HG03060 (cell line): ENCODE data around the gene RFTN1.
"Not testable (repeated sequence)": the region's sequence is repeated elsewhere in the genome, so short reads cannot be mapped to it uniquely, and the experiment has no call there.

Source experiments
- ATAC-seq: cut with Tn5 transposase; IDR thresholded peaks from one replicate; pipeline ENCODE4 v1.9.1; 2021; ENCODE audit warnings: low read depth, moderate number of reproducible peaks; ENCODE audit not compliant: unreplicated experiment

RFTN1 gene

DNA sequence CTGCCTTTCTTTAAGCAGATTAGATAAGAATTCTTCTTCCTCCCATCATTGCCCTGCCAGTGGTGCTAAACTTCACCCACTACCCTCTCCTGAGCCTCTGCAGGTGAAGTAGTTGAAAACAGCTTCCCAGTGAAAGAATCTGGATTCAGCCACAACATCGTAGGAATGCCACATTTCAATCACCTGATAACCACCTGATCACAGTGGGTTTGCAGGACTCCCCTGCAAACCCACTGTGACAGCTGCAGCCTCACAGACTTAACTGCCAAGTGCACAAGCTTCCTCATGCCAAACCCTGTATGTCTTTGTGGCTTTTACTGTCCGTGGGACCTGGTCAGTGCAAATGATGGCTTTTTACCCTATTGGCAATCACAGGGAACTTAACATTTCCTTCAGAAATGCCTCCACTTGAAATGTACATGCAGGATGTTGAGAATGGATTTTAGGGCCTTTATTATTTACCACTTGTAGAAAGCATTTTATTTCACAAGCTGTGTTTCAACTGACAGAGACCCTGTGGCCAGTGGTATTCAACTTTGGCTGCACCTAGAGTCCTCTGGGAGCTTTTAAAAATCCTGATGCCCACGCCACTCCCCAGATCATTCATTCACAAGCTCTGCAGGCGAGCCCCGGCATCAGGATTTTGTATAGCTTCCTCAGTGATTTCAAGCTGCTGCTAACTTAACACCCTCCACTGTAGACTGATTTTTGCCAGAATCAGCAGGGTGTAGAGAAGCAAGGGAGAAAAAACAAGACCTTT lies 199.4 kb downstream of the RFTN1 start:
- ATAC-seq, result no peak

DNA sequence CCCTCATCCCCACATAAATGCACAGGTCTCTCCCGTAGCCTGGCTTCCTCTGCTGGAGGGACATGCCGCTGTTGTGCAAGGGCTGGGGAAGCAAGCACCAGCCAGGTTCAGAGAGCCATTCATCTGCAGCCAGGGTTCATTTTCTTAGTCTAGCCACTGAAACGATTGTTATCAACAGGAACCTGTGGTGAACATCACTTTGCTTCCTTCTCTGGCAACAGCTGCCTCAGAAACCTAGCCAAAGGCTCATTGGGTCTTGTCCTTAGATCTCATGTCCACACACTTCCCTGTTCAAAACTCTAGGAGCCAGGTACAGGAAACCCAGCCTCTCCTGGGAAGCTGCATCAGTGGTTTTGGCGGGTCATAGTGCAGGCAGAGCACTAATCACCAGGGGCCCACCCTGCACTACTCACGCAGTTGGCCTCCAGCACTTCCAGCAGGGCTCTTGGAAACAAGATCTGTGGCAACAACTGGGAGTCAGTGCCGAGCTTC lies 201.5 kb downstream of the RFTN1 start:
- ATAC-seq, result no peak

DNA sequence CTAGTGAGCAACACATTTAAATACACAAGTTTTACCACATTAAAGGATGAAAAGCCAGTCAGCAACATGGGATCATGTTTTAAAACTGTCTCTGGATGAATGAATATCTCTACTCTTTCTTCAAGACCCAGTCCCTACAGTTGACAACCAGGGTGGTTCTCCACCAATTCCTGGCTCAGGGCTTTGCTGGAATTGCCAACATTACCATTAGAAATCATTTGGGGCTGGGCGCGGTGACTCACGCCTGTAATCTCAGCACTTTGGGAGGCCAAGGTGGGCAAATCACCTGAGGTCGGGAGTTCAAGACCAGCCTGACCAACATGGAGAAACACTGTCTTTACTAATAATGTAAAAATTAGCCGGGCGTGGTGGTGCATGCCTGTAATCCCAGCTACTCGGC lies 203.0 kb downstream of the RFTN1 start:
- not testable (repeated sequence) for ATAC-seq

DNA sequence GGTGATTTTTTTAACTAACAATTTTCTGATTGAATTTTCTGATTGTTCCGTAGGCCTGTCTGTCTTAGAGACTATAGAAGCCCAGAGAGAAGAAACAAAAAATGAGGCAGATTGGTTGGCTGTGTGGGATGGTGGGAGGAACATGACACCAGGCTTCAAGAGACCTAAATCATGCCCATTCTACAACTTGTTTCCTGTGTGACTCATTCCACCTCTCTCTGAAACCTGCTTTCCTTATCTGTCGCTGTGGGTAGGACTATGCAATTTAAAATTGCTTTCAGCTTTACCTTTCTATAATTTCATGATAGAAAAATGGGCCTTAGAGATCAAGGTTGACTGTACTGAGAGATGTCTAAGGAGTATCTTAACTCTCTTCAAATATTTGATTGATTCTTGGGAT lies 203.9 kb downstream of the RFTN1 start:
- ATAC-seq, result peak; percentile 78

GRCh38 chr3:16308727-16309126 lies 204.8 kb downstream of the RFTN1 start:
- ATAC-seq, result no peak

DNA sequence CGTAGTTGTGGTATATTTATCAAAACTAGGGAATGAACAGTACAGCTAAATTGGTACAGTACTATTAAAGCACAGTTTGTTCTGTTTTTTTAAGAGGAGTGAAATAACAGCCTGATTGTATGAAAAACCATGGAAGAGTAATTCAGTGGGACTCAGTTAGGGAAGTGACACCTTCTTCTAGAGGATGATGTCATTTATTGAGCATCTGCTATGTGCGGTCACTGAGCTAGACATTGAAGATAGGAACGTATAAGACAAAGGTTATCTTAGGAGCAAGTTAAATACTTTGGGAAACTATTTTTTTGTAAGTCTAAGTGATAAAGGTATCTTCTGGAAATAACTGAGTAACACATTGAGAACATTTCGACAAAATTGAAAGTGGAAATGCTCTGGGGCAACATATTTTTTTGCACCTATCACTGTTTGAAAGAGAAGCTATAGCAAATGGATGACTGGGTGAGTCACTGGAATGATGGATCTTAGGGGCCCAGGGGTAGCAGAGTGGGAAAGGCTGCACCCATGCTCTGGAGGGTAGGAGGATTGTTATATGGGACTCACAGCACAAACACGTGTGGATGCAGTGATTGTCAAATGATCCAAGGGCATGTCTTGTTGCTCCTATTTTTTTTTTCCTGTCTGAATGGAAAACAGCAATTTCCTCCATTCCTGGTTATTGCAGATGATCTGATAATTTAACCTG lies 205.5 kb downstream of the RFTN1 start:
- no peak for ATAC-seq

GRCh38 chr3:16305111-16305541 lies 208.4 kb downstream of the RFTN1 start:
- no peak for ATAC-seq

GRCh38 chr3:16304061-16305010 lies 209.2 kb downstream of the RFTN1 start:
- no peak for ATAC-seq

GRCh38 chr3:16303037-16303575 lies 210.4 kb downstream of the RFTN1 start:
- no peak for ATAC-seq

GRCh38 chr3:16302082-16302631 lies 211.3 kb downstream of the RFTN1 start:
- no peak for ATAC-seq

DNA sequence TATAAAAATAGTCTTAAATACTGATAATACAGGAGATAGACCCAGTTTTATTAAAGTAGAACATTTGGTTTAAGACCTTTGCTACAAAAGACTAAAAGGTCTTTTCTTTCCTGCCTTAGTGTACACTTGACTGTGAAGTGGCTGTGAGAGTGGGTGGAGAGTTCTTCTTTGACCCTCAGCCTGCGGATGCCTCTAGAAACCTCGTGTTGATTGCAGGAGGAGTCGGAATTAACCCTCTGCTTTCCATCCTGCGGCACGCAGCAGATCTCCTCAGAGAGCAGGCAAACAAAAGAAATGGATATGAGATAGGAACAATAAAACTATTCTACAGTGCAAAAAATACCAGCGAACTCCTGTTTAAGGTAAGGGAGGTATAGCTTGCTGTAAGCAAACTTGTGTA lies 212.0 kb downstream of the RFTN1 start:
- no peak for ATAC-seq

DNA sequence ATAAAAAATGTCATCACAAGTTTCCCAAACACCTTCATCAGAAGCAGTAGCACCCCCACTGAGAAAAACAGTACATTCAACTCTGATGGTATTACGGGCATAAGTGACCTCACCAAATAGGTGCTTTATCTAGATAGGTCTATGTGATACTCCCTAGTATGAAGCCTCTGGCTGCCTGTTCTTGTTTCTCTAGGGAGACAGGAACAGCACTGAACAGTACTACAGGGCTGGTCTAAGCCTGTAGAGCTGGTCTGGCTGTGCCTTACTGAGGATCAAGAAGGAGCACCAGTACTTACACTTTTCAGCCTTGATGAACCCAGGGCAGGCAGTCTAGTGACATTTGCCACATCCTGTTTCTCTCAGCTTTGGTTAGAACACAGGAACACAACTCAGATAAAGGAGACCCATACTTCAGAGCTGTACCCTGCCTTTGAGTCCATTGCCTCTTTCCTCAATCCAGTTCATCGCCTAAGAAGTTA lies 212.6 kb downstream of the RFTN1 start:
- ATAC-seq, result no peak

GRCh38 chr3:16300307-16300706 lies 213.2 kb downstream of the RFTN1 start:
- no peak for ATAC-seq

- ATAC-seq, result no peak
Measured at GRCh38 chr3:16299746-16300145, 213.8 kb downstream of the RFTN1 start.

DNA sequence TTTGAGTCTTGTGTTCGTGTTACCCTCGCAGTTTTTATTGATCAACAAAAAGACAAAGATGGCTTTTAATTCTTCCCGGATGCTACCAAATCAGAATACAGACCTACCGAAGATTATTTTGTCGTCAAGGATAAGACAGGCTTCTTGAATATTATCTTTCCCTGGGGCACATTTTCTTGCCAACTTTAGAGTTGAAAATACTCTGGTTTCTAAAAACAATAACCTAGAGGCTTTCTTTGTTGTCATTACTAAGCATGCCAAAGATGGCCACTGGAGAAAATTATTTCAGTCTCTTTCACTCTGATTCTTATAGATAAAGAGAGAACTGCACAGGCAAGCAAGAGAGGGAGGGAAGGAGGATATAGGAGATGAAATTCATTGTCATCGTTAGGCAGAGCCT lies 214.6 kb downstream of the RFTN1 start:
- no peak for ATAC-seq

DNA sequence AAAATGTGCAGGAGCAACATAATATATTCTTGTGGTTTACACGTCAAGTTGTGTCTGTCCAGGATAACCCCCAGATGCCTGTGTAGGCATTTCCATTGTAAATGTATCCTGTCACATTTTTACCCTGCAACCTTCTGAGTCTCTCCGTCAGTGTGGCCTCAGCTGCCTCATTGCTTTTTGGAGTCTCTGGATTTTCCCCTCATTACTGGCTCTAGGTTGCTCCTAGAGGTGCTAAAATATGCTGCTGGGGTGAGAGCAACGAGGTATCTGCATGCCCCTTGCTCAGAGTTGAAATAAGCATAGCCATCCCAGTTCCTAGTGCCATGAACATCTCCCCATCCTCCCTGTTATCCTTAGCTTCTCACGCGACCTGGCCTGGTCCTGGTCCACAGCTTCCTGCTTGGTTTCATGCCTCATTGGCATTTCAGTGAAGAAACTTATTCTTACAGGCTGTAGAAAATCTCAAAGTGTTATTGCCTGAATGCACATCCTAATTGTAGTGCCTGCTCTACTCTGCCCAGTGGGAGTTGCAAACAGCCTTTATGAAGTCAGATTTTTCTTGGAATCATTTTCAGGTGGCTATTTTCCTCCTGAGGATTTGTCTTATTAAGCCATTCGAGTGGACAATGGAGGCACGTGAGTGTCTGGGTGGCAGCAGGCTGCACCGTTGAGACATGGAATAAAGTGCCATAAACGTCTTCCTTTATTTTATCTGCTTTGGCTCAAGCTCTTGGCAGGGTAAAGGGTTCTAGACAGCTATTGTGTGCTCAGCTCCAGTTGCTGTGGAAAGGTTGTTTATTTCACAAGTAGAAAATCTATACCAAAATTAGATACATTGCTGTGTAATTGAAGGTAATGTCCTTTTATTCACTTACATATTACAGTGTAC lies 215.3 kb downstream of the RFTN1 start:
- no peak for ATAC-seq

GRCh38 chr3:16295298-16295890 lies 218.1 kb downstream of the RFTN1 start:
- ATAC-seq, result no peak

DNA sequence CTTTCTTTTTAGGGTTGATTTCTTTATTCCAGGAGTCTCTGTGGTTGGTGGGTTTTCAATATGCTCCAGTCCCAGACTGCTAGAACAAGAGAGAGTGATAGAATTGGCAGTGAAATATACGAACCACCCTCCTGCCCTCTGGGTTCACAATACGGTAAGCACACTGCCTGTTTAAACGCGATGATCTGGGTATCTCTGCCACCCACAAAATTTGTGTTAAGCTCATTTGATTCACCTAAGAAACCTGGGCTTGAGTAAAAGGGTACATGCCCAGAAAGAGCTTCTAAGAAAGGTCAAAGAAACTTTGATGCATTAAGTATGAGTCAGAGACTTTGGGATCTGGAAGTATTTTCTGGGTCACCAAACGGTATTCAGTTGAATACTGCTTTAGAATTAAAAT lies 218.7 kb downstream of the RFTN1 start:
- no peak for ATAC-seq

GRCh38 chr3:16290827-16291196 lies 222.7 kb downstream of the RFTN1 start:
- ATAC-seq, result no peak
